ENCODE results near the gene TIFAB.

GRCh38 chr5:135487839-135488514, 35.8 kb upstream of the TIFAB start:
- TF ChIP-seq REST (IDR thresholded peaks at IDR 0.05; ENCODE audit: insufficient read depth in 1 of 2, low read depth in 2 of 2, low read length in 2 of 2) = no peak
- no peak for TF ChIP-seq POLR2AphosphoS5 (IDR thresholded peaks at IDR 0.05; ENCODE audit: low read depth, low read length)

Data from PFSK-1 (cell line).